ENCODE measurements around the gene MYO9A. TPM values are rescaled to one million over a fixed set of nuclear protein-coding genes. Genes with fewer than 3 reads are reported as not detected.

MYO9A gene
- total RNA-seq, 1 donor from 2014 or later = 41.8 TPM

GRCh38 chr15:71782422-71783165, 335.4 kb downstream of the MYO9A start:
- no peak for DNase-seq (ENCODE audit: low spot score)
- no peak overlapping the region for H3K27ac Mint-ChIP-seq (ENCODE audit: unreplicated experiment)
- no peak overlapping the region for H3K4me3 Mint-ChIP-seq (ENCODE audit: unreplicated experiment)
- peaks cover 15% of the 10 kb centered on the region for H3K4me1 Mint-ChIP-seq (ENCODE audit: low read depth)
- no peaks in the 10 kb centered on the region for H3K36me3 Mint-ChIP-seq (ENCODE audit: low read depth)
- TF ChIP-seq, protein P1, sequence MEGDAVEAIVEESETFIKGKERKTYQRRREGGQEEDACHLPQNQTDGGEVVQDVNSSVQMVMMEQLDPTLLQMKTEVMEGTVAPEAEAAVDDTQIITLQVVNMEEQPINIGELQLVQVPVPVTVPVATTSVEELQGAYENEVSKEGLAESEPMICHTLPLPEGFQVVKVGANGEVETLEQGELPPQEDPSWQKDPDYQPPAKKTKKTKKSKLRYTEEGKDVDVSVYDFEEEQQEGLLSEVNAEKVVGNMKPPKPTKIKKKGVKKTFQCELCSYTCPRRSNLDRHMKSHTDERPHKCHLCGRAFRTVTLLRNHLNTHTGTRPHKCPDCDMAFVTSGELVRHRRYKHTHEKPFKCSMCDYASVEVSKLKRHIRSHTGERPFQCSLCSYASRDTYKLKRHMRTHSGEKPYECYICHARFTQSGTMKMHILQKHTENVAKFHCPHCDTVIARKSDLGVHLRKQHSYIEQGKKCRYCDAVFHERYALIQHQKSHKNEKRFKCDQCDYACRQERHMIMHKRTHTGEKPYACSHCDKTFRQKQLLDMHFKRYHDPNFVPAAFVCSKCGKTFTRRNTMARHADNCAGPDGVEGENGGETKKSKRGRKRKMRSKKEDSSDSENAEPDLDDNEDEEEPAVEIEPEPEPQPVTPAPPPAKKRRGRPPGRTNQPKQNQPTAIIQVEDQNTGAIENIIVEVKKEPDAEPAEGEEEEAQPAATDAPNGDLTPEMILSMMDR (IDR thresholded peaks at IDR 0.05) = no peak
- H3K27me3 Mint-ChIP-seq (ENCODE audit: low read depth) = no peaks in the 10 kb centered on the region
- H3K9me3 Mint-ChIP-seq (ENCODE audit: low read depth) = no peaks in the 10 kb centered on the region

DNA sequence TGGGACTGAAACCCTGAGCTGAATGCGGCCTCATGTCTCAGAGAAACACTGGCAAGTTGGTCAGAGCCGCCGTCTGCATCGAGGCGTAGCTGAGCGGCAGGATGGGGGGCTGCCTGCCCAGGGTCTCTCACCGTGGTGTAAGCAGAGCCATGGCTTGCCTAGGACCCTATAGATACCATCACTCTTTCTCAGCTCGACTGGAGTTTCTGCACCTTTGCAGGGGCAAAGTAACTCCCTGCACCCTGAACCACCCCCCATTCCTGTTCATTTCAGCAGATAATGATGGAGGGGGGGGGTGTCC, 336.0 kb downstream of the MYO9A start:
- Mint-ChIP-seq H3K27me3 (ENCODE audit: low read depth) (no peaks in the 10 kb centered on the region), H3K36me3 (ENCODE audit: low read depth) (no peaks in the 10 kb centered on the region), H3K4me1 (ENCODE audit: low read depth) (peaks cover 15% of the 10 kb centered on the region), H3K9me3 (ENCODE audit: low read depth) (no peaks in the 10 kb centered on the region), H3K27ac (ENCODE audit: unreplicated experiment) (no peak overlapping the region), H3K4me3 (ENCODE audit: unreplicated experiment) (no peak overlapping the region)
- TF ChIP-seq, protein P1 (IDR thresholded peaks at IDR 0.05) = no peak
- DNase-seq (ENCODE audit: low spot score) = no peak

DNA sequence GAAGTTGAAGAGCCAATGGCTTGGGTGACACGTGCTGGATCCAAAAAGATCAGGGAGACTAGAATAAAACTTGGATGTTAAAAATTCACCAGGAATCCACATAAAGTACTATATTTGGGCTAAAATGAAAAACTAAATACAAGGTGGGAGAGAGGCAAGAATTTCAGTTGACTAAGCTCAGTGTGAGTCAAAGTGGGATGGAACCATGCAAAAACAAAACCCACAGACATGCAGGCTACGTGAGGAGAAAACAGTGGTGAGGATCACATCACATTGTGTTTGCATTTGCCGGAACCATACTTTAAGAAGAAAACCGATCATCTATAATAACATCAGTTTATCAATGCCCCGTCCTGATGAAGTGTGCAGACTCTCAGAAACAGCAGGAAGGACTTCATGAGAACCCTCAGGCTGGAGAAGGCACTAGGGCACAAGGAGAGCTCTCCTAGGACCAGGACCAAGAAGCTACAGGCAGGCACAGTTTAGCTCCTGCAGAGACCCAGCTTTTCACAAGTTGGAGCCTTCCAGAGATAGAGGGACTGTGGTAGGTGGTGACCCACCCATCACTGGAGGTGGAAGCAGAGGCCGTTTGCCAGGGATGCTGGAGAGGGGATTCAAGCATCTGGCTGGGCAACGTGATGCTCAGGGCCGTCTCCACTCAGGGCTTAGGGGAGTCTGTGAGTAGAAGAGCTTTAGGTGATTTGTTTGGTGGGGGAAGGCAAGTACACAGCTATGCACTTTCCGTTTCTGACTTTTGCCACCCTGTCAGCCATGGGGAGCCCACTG, 336.6 kb downstream of the MYO9A start:
- no peak for DNase-seq (ENCODE audit: low spot score)
- Mint-ChIP-seq H3K4me1 (ENCODE audit: low read depth) (peaks cover 15% of the 10 kb centered on the region), H3K27me3 (ENCODE audit: low read depth) (no peaks in the 10 kb centered on the region), H3K4me3 (ENCODE audit: unreplicated experiment) (no peak overlapping the region), H3K9me3 (ENCODE audit: low read depth) (no peaks in the 10 kb centered on the region), H3K27ac (ENCODE audit: unreplicated experiment) (no peak overlapping the region), H3K36me3 (ENCODE audit: low read depth) (no peaks in the 10 kb centered on the region)
- TF ChIP-seq, protein P1 (IDR thresholded peaks at IDR 0.05) = no peak

DNA sequence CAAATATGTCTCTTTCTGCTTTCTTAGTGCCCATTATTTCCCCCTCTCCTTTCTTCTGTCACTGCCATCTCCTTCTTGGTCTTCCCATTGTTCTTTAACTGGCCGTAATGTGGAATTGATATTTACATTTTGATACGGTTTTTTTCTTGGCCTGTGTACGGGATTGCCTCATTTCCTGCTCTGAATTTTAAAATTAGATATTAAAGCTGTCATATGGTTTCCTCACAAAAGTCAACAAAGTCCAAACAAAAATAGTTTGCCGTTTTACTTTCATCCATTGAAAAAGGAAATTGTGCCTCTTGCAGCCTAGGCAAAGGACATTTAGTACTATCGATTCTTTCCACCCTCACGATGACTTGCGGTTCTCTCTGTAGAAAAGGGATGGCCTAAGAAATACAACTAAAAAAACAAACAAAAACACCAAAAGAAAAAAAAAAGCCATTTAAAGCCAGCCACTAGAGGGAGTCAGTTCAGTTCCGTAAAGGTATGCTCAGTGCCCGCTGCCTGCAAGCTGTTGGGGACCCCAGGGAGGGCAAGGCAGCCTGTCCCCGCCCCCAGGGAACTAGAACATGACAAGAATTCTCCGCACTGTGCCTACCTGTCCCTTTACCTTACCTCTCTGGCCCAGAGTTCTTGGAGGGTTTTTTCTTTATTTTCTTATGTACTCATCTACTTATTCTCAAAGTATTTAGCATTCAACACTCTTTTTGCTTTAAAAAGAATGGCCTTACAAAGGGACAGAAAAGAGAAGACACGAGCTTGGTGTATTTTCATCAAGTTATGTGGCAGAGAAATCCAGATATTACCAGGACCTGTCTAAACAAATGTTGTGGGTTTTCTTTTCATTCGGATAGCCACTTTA, 337.6 kb downstream of the MYO9A start:
- H3K4me3 Mint-ChIP-seq (ENCODE audit: unreplicated experiment) = peak overlapping the region; percentile 22
- no peak overlapping the region for H3K27ac Mint-ChIP-seq (ENCODE audit: unreplicated experiment)
- no peak for DNase-seq (ENCODE audit: low spot score)
- H3K27me3 Mint-ChIP-seq (ENCODE audit: low read depth) = no peaks in the 10 kb centered on the region
- peaks cover 15% of the 10 kb centered on the region for H3K4me1 Mint-ChIP-seq (ENCODE audit: low read depth)
- no peaks in the 10 kb centered on the region for H3K36me3 Mint-ChIP-seq (ENCODE audit: low read depth)
- TF ChIP-seq, protein P1 (IDR thresholded peaks at IDR 0.05) = peak; percentile 95
- no peaks in the 10 kb centered on the region for H3K9me3 Mint-ChIP-seq (ENCODE audit: low read depth)

Measured in chondrocyte (in vitro differentiated cells).